ENCODE measurements around the gene REXO4. TPM values are rescaled to one million over a fixed set of nuclear protein-coding genes. Genes with fewer than 3 reads are reported as not detected.

The REXO4 gene
- total RNA-seq, 1 donor from 2014 or later: 17.9 TPM

GRCh38 chr9:133419005-133419404 lies 1.2 kb upstream of the REXO4 start:
- peak overlapping the region; percentile 95 for H3K4me3 ChIP-seq
- H3K4me1 ChIP-seq: peaks cover 8% of the 10 kb centered on the region
- Mint-ChIP-seq H3K9me3 (no peaks in the 10 kb centered on the region), H3K4me3 (peak overlapping the region; percentile 92), H3K27me3 (ENCODE audit: insufficient read depth, low read depth) (peaks cover 6% of the 10 kb centered on the region), H3K36me3 (no peaks in the 10 kb centered on the region), H3K27ac (peak overlapping the region; percentile 95), H3K4me1 (peaks cover 32% of the 10 kb centered on the region)
- no peaks in the 10 kb centered on the region for H3K36me3 ChIP-seq
- peak overlapping the region; percentile 99 for H3K4me2 ChIP-seq
- H3K27ac ChIP-seq: no peak overlapping the region
- no peaks in the 10 kb centered on the region for H3K9me3 ChIP-seq (ENCODE audit: low read depth)
- H3K79me2 ChIP-seq (ENCODE audit: low read depth): peaks cover 38% of the 10 kb centered on the region
- peaks cover 20% of the 10 kb centered on the region for H3F3A ChIP-seq (ENCODE audit: low read depth)
- H2AFZ ChIP-seq (replicated peaks): no peak overlapping the region
- TF ChIP-seq CTCF (IDR thresholded peaks at IDR 0.05) (no peak), EZH2 (IDR thresholded peaks at IDR 0.05) (no peak), EZH2phosphoT487 (IDR thresholded peaks at IDR 0.05) (no peak)
- no peak overlapping the region for H3K9ac ChIP-seq
- peaks cover 18% of the 10 kb centered on the region for H4K20me1 ChIP-seq (ENCODE audit: low read depth)
- no peaks in the 10 kb centered on the region for H3K27me3 ChIP-seq
- DNase-seq (ENCODE audit: low spot score): no peak

- H3K27ac Mint-ChIP-seq: no peak overlapping the region
- no peaks in the 10 kb centered on the region for H3K36me3 ChIP-seq
- no peak for TF ChIP-seq EZH2 (IDR thresholded peaks at IDR 0.05)
- no peak for TF ChIP-seq CTCF (IDR thresholded peaks at IDR 0.05)
- no peak for TF ChIP-seq EZH2phosphoT487 (IDR thresholded peaks at IDR 0.05)
- H3K9ac ChIP-seq: no peak overlapping the region
- DNase-seq (ENCODE audit: low spot score): no peak
- H3K79me2 ChIP-seq (ENCODE audit: low read depth): peaks cover 38% of the 10 kb centered on the region
- H3K9me3 Mint-ChIP-seq: no peaks in the 10 kb centered on the region
- peaks cover 8% of the 10 kb centered on the region for H3K4me1 ChIP-seq
- H3K27me3 ChIP-seq: no peaks in the 10 kb centered on the region
- peaks cover 20% of the 10 kb centered on the region for H3F3A ChIP-seq (ENCODE audit: low read depth)
- H2AFZ ChIP-seq (replicated peaks): no peak overlapping the region
- no peak overlapping the region for H3K27ac ChIP-seq
- no peak overlapping the region for H3K4me3 Mint-ChIP-seq
- peaks cover 22% of the 10 kb centered on the region for H3K4me1 Mint-ChIP-seq
- peaks cover 2% of the 10 kb centered on the region for H3K27me3 Mint-ChIP-seq (ENCODE audit: insufficient read depth, low read depth)
- no peaks in the 10 kb centered on the region for H3K9me3 ChIP-seq (ENCODE audit: low read depth)
- no peak overlapping the region for H3K4me2 ChIP-seq
- H3K4me3 ChIP-seq: no peak overlapping the region
- peaks cover 20% of the 10 kb centered on the region for H4K20me1 ChIP-seq (ENCODE audit: low read depth)
- peaks cover 6% of the 10 kb centered on the region for H3K36me3 Mint-ChIP-seq
These were observed 2.6 kb downstream of the REXO4 start for GRCh38 chr9:133415170-133415569.

- no peaks in the 10 kb centered on the region for H3K4me1 ChIP-seq
- H3K27ac ChIP-seq: no peak overlapping the region
- no peaks in the 10 kb centered on the region for H3K9me3 ChIP-seq (ENCODE audit: low read depth)
- H3K9ac ChIP-seq: no peak overlapping the region
- Mint-ChIP-seq H3K27me3 (ENCODE audit: insufficient read depth, low read depth) (no peaks in the 10 kb centered on the region), H3K4me1 (no peaks in the 10 kb centered on the region), H3K27ac (no peak overlapping the region), H3K4me3 (no peak overlapping the region), H3K9me3 (no peaks in the 10 kb centered on the region), H3K36me3 (peaks cover 17% of the 10 kb centered on the region)
- H3K27me3 ChIP-seq: no peaks in the 10 kb centered on the region
- no peaks in the 10 kb centered on the region for H3K36me3 ChIP-seq
- TF ChIP-seq EZH2 (IDR thresholded peaks at IDR 0.05): no peak
- TF ChIP-seq EZH2phosphoT487 (IDR thresholded peaks at IDR 0.05): no peak
- no peak for TF ChIP-seq CTCF (IDR thresholded peaks at IDR 0.05)
- H3K4me3 ChIP-seq: no peak overlapping the region
- H3K79me2 ChIP-seq (ENCODE audit: low read depth): no peaks in the 10 kb centered on the region
- peaks cover 6% of the 10 kb centered on the region for H4K20me1 ChIP-seq (ENCODE audit: low read depth)
- H3F3A ChIP-seq (ENCODE audit: low read depth): peaks cover 10% of the 10 kb centered on the region
- no peak overlapping the region for H3K4me2 ChIP-seq
- DNase-seq (ENCODE audit: low spot score): no peak
- H2AFZ ChIP-seq (replicated peaks): no peak overlapping the region
These were observed 9.8 kb downstream of the REXO4 start for GRCh38 chr9:133408042-133408441.

All from neural progenitor cell (in vitro differentiated cells).